ENCODE measurements around the gene LRP10.

Gene LRP10

GRCh38 chr14:22864979-22865378, 6.6 kb upstream of the LRP10 start:
- no peaks in the 10 kb centered on the region for H3K9me3 Mint-ChIP-seq
- H3K36me3 Mint-ChIP-seq (ENCODE audit: low read depth): no peaks in the 10 kb centered on the region

DNA sequence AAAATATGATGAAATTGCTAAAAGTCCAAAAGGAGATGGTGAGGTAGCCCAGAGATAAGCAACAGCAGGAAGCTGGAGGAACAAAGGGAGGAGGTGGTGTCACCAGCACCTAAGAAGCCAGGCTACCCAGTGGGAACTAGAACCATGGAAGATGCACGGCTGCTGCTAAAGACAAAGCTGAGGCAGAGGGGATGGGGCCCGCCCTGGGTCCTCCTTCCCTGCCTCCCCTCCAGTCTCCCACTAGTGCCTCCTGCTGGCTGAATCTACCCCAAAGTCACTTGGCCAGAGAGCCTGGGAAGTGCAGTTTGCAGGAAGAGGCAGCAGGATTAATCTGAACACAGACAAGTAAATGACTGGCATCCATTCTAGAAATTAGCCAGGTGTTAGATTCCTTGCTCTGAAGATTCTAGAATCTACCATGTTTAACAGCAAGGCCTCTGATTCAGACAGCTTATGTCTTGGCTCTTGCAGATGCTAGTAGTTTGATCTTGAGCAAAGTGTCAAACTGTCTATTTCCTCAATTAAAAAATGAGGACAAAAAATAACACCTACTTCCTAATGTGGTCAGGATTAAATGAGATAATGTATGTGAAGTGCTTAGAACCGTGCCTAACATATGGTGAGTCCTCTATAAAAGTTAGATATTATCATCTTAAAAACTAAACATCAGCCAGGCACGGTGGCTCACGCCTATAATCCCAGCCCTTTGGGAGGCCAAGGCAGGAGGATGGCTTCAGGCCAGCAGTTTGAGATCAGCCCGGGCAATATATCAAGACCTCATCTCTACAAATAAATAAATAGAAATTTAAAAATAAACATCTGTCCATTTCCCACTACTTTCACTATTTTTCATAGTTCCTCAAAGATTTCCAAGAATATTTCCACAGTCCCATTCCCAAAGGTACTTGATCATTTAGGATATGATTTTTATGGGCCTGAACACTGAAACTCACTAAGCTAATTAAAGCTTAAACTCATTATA, 5.8 kb upstream of the LRP10 start:
- H3K4me1 Mint-ChIP-seq (ENCODE audit: low read depth): no peaks in the 10 kb centered on the region
- H3K27ac Mint-ChIP-seq: no peak overlapping the region
- H3K36me3 Mint-ChIP-seq (ENCODE audit: low read depth): no peaks in the 10 kb centered on the region
- H3K4me3 Mint-ChIP-seq: no peak overlapping the region
- intact Hi-C loops (cut with micrococcal nuclease): no loop called here
- no peaks in the 10 kb centered on the region for H3K9me3 Mint-ChIP-seq
- H3K27me3 Mint-ChIP-seq: peaks cover 21% of the 10 kb centered on the region

More at GRCh38 chr14:22864979-22865378, 6.6 kb upstream of the LRP10 start:
- intact Hi-C loops (cut with micrococcal nuclease): no loop called here
- Mint-ChIP-seq H3K4me3 (no peak overlapping the region), H3K27me3 (peaks cover 26% of the 10 kb centered on the region), H3K27ac (no peak overlapping the region), H3K4me1 (ENCODE audit: low read depth) (no peaks in the 10 kb centered on the region)

DNA sequence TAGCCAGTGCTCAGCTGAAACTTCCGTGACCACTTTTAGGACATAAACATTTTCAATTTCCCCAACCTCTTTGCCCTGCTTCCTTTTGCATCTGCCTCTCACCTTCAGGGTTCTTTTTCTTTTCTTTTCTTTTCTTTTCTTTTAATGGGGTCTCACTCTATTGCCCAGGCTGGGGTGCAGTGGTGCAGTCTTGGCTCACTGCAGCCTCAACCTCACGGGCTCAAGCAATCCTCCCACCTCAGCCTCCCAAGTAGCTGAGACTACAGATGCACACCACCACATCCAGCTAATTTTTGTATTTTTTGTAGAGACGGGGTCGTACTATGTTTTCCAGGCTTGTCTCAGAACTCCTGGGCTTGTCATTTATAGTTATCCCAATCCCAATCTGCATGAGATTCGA, 4.7 kb upstream of the LRP10 start:
- Mint-ChIP-seq H3K4me3 (no peak overlapping the region), H3K27me3 (peaks cover 11% of the 10 kb centered on the region), H3K27ac (no peak overlapping the region), H3K9me3 (no peaks in the 10 kb centered on the region), H3K4me1 (ENCODE audit: low read depth) (no peaks in the 10 kb centered on the region), H3K36me3 (ENCODE audit: low read depth) (no peaks in the 10 kb centered on the region)
- intact Hi-C loops (cut with micrococcal nuclease): no loop called here

DNA sequence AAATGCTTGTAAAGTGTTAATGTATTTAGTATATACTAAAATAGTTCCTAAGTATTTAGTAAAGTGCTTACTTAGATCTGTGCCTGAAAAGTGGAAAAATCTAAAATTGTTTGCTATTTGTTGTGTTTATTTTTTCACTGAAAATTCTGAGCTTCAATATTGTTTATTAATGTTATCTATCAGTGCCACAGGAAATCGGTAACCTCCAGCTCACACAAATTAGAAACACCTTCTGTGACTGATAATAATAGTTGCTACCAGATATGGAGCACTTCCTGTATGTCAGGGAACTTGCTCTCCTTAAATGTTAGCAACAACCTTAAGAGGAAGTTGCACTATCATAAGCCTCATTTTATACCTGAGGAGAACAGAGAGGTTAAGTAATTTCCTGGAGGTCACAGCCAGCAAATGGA, 723 bp upstream of the LRP10 start:
- peaks cover 19% of the 10 kb centered on the region for H3K4me1 Mint-ChIP-seq (ENCODE audit: low read depth)
- peak overlapping the region; percentile 85 for H3K4me3 Mint-ChIP-seq
- H3K27ac Mint-ChIP-seq: peak overlapping the region; percentile 87
- peaks cover 37% of the 10 kb centered on the region for H3K36me3 Mint-ChIP-seq (ENCODE audit: low read depth)
- no peaks in the 10 kb centered on the region for H3K9me3 Mint-ChIP-seq
- peaks cover 2% of the 10 kb centered on the region for H3K27me3 Mint-ChIP-seq
- intact Hi-C loops (cut with micrococcal nuclease): no loop called here

GRCh38 chr14:22872033-22872832, 693 bp downstream of the LRP10 start:
- H3K27me3 Mint-ChIP-seq: no peaks in the 10 kb centered on the region
- peaks cover 19% of the 10 kb centered on the region for H3K4me1 Mint-ChIP-seq (ENCODE audit: low read depth)
- H3K4me3 Mint-ChIP-seq: peak overlapping the region; percentile 85
- intact Hi-C loops (cut with micrococcal nuclease): loop anchor here (1.0 kb wide), 1 partner anchor 28 kb away; no protein-coding TSS in a partner anchor
- H3K9me3 Mint-ChIP-seq: no peaks in the 10 kb centered on the region
- H3K36me3 Mint-ChIP-seq (ENCODE audit: low read depth): peaks cover 51% of the 10 kb centered on the region
- peak overlapping the region; percentile 87 for H3K27ac Mint-ChIP-seq

GRCh38 chr14:22872833-22873520, 1.4 kb downstream of the LRP10 start:
- intact Hi-C loops (cut with micrococcal nuclease): loop anchor here (1.0 kb wide), 1 partner anchor 27 kb away; no protein-coding TSS in a partner anchor
- peak overlapping the region; percentile 85 for H3K4me3 Mint-ChIP-seq
- no peaks in the 10 kb centered on the region for H3K9me3 Mint-ChIP-seq
- no peaks in the 10 kb centered on the region for H3K27me3 Mint-ChIP-seq
- peaks cover 59% of the 10 kb centered on the region for H3K36me3 Mint-ChIP-seq (ENCODE audit: low read depth)
- H3K4me1 Mint-ChIP-seq (ENCODE audit: low read depth): peaks cover 19% of the 10 kb centered on the region
- H3K27ac Mint-ChIP-seq: peak overlapping the region; percentile 87

- H3K36me3 Mint-ChIP-seq (ENCODE audit: low read depth): peaks cover 76% of the 10 kb centered on the region
- no peaks in the 10 kb centered on the region for H3K9me3 Mint-ChIP-seq
Measured at GRCh38 chr14:22875003-22875747, 3.6 kb downstream of the LRP10 start.

GRCh38 chr14:22875748-22876319, 4.3 kb downstream of the LRP10 start:
- intact Hi-C loops (cut with micrococcal nuclease): no loop called here

More at GRCh38 chr14:22875003-22875747, 3.6 kb downstream of the LRP10 start:
- Mint-ChIP-seq H3K4me1 (ENCODE audit: low read depth) (peaks cover 19% of the 10 kb centered on the region), H3K4me3 (no peak overlapping the region), H3K27me3 (no peaks in the 10 kb centered on the region), H3K27ac (no peak overlapping the region)
- intact Hi-C loops (cut with micrococcal nuclease): no loop called here

DNA sequence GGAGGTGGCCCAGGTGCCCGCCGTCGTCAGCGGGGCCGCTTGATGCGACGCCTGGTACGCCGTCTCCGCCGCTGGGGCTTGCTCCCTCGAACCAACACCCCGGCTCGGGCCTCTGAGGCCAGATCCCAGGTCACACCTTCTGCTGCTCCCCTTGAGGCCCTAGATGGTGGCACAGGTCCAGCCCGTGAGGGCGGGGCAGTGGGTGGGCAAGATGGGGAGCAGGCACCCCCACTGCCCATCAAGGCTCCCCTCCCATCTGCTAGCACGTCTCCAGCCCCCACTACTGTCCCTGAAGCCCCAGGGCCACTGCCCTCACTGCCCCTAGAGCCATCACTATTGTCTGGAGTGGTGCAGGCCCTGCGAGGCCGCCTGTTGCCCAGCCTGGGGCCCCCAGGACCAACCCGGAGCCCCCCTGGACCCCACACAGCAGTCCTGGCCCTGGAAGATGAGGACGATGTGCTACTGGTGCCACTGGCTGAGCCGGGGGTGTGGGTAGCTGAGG, 5.5 kb downstream of the LRP10 start:
- Mint-ChIP-seq H3K4me3 (no peak overlapping the region), H3K9me3 (no peaks in the 10 kb centered on the region), H3K4me1 (ENCODE audit: low read depth) (peaks cover 24% of the 10 kb centered on the region), H3K27me3 (peaks cover 4% of the 10 kb centered on the region), H3K36me3 (ENCODE audit: low read depth) (peaks cover 76% of the 10 kb centered on the region), H3K27ac (no peak overlapping the region)
- intact Hi-C loops (cut with micrococcal nuclease): no loop called here

More at GRCh38 chr14:22875748-22876319, 4.3 kb downstream of the LRP10 start:
- Mint-ChIP-seq H3K4me1 (ENCODE audit: low read depth) (peaks cover 19% of the 10 kb centered on the region), H3K27me3 (no peaks in the 10 kb centered on the region), H3K36me3 (ENCODE audit: low read depth) (peaks cover 76% of the 10 kb centered on the region), H3K9me3 (no peaks in the 10 kb centered on the region), H3K27ac (no peak overlapping the region), H3K4me3 (no peak overlapping the region)

- peaks cover 62% of the 10 kb centered on the region for H3K36me3 Mint-ChIP-seq (ENCODE audit: low read depth)
- no peak overlapping the region for H3K4me3 Mint-ChIP-seq
- intact Hi-C loops (cut with micrococcal nuclease): no loop called here
- no peaks in the 10 kb centered on the region for H3K9me3 Mint-ChIP-seq
- no peak overlapping the region for H3K27ac Mint-ChIP-seq
- H3K4me1 Mint-ChIP-seq (ENCODE audit: low read depth): peaks cover 26% of the 10 kb centered on the region
- peaks cover 13% of the 10 kb centered on the region for H3K27me3 Mint-ChIP-seq
Measured at GRCh38 chr14:22878271-22879246, 7.0 kb downstream of the LRP10 start.

DNA sequence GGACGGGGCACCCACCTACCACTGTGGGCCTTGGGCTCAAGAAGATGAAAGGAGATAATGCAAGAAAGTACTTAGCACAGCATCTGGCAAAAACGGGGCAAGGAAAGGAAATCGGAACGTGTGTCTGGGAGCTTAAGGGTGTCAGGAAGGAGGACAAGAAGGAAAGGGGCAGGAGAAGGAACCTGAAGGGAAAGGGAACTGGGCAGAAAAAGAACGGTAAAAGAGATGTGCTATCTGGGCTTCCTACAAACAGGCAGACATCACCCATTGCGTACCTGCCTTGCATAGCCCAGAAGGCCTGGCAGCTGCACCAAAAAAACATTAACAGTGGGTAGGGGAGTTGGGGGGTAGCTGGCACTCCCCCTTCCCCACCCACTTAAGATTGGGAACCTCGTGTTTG, 10.5 kb downstream of the LRP10 start:
- H3K9me3 Mint-ChIP-seq: no peaks in the 10 kb centered on the region
- H3K4me3 Mint-ChIP-seq: no peak overlapping the region
- H3K36me3 Mint-ChIP-seq (ENCODE audit: low read depth): peaks cover 27% of the 10 kb centered on the region
- H3K4me1 Mint-ChIP-seq (ENCODE audit: low read depth): peaks cover 49% of the 10 kb centered on the region
- H3K27ac Mint-ChIP-seq: peak overlapping the region; percentile 23
- H3K27me3 Mint-ChIP-seq: peaks cover 28% of the 10 kb centered on the region
- intact Hi-C loops (cut with micrococcal nuclease): no loop called here
